GM18508 (cell line): ENCODE data around the gene CATSPER2.
"Not testable (repeated sequence)": the region's sequence is repeated elsewhere in the genome, so short reads cannot be mapped to it uniquely, and the experiment has no call there.

Experiments
- ATAC-seq: cut with Tn5 transposase; IDR thresholded peaks from one replicate; pipeline ENCODE4 v1.9.1; 2021; ENCODE audit warnings: moderate number of reproducible peaks; ENCODE audit not compliant: insufficient read depth, unreplicated experiment

The CATSPER2 gene

GRCh38 chr15:43593328-43594190, 55.1 kb downstream of the CATSPER2 start, which contains the start of gene CKMT1B:
Gene CKMT1B (plus strand): TSS chr15:43594027. CDS start chr15:43594219, 192 bp downstream.
- not testable (repeated sequence) for ATAC-seq

GRCh38 chr15:43592841-43593240, 55.8 kb downstream of the CATSPER2 start:
- not testable (repeated sequence) for ATAC-seq

- peak; percentile 81 for ATAC-seq
These were observed 58.7 kb downstream of the CATSPER2 start, which contains the start of gene PPIP5K1 for GRCh38 chr15:43589778-43590466. Gene PPIP5K1 (minus strand): TSS chr15:43590208. CDS start chr15:43584504, 5,704 bp downstream.
